Uterus (tissue), 4 donors: ENCODE results near the gene TMX4. TPM values are rescaled to one million over a fixed set of nuclear protein-coding genes. Genes with fewer than 3 reads are reported as not detected.

Experiments used
- DNase-seq, 2 donors: peaks; one replicate each; pipeline ENCODE4 v3.0.0-alpha.2; 2019 to 2020
- H3K27ac ChIP-seq, 2 donors: fragments of 200-600 bp; sonication (generic); 1 replicate in 1 of 2; 2 replicates in 1 of 2; pipeline ENCODE4 v1.5.1; 2016 to 2018
- H3K27me3 ChIP-seq, 2 donors: fragments of 200-600 bp; sonication (generic); one replicate each; pipeline ENCODE4 v1.5.1; 2018 to 2019; ENCODE audit warnings: control low read depth in 1 of 2
- H3K36me3 ChIP-seq, 2 donors: fragments of 200-600 bp; sonication (generic); one replicate each; pipeline ENCODE4 v1.5.1; 2019; ENCODE audit warnings: control low read depth in 1 of 2
- H3K4me1 ChIP-seq, 2 donors: fragments of 200-600 bp; sonication (generic); one replicate each; pipeline ENCODE4 v1.5.1; 2018 to 2019; ENCODE audit warnings: control low read depth in 1 of 2
- H3K4me3 ChIP-seq, 2 donors: fragments of 200-600 bp; sonication (generic); 1 replicate in 1 of 2; 2 replicates in 1 of 2; pipeline ENCODE4 v1.5.1; 2018 to 2019; ENCODE audit warnings: mild to moderate bottlenecking in 1 of 2
- H3K9me3 ChIP-seq, 2 donors: fragments of 200-600 bp; sonication (generic); one replicate each; pipeline ENCODE4 v1.5.1; 2019; ENCODE audit warnings: control low read depth in 1 of 2
- CTCF ChIP-seq, 4 experiments: fragments of 200-600 bp in 2 of 4; fragments of 450-650 bp in 2 of 4; sonication (generic) in 2 of 4; IDR thresholded peaks; one replicate each; pipeline ENCODE4 v1.5.1; 2016 to 2019; ENCODE audit warnings: antibody characterized with exemption in 4 of 4, mild to moderate bottlenecking in 2 of 4, moderate library complexity in 1 of 4
- POLR2A ChIP-seq, 2 donors: fragments of 450-650 bp; IDR thresholded peaks; one replicate each; pipeline ENCODE4 v1.6.1; 2016; ENCODE audit warnings: antibody characterized with exemption in 2 of 2, mild to moderate bottlenecking in 1 of 2, moderate library complexity in 1 of 2
- intact Hi-C: fragments of 100-400 bp; cut with DNase I; formaldehyde crosslinking; loops from one replicate; pipeline ENCODE4 v1.15.1; 2023; ENCODE audit warnings: low total_unique reads
- total RNA-seq, 4 donors: library from RNA; depleted of rRNA in 3 of 4; stranded (reverse); fragments of >200 nt in 3 of 4; gene quantifications; one replicate each; pipeline versions ENCODE4 v1.1.0 to v1.2.4, GENCODE V29; 2014 to 2023
- donor health status: DM: yes; HTN: yes; CAD: no.

The TMX4 gene
- total RNA-seq, 4 donors from 2014 or later, result 36.1 to 104 (median 64.9) TPM

GRCh38 chr20:7984192-7984591 lies 35.4 kb downstream of the TMX4 start:
- Histone ChIP-seq H3K9me3 (no peaks in the 10 kb centered on the region), H3K36me3 (no peaks in the 10 kb centered on the region), H3K4me1 (no peaks in the 10 kb centered on the region), H3K27me3 (no peaks in the 10 kb centered on the region), H3K4me3 (no peak overlapping the region), H3K27ac (no peak overlapping the region)
- intact Hi-C loops, result no loop called here
- DNase-seq, result no peak
- TF ChIP-seq POLR2A (IDR thresholded peaks at IDR 0.05) (no peak), CTCF (IDR thresholded peaks at IDR 0.05) (no peak)

- Histone ChIP-seq H3K9me3 (no peaks in the 10 kb centered on the region), H3K36me3 (no peaks in the 10 kb centered on the region), H3K4me3 (no peak overlapping the region), H3K27ac (no peak overlapping the region), H3K4me1 (no peaks in the 10 kb centered on the region), H3K27me3 (no peaks in the 10 kb centered on the region)
- intact Hi-C loops, result no loop called here
- DNase-seq, result no peak
- TF ChIP-seq POLR2A (IDR thresholded peaks at IDR 0.05) (no peak), CTCF (IDR thresholded peaks at IDR 0.05) (no peak)
Observed at GRCh38 chr20:7981374-7981773, 38.2 kb downstream of the TMX4 start.

GRCh38 chr20:7980332-7981046 lies 39.1 kb downstream of the TMX4 start:
- Histone ChIP-seq H3K9me3 (no peaks in the 10 kb centered on the region), H3K36me3 (no peaks in the 10 kb centered on the region), H3K27me3 (no peaks in the 10 kb centered on the region), H3K4me3 (no peak overlapping the region), H3K27ac (no peak overlapping the region), H3K4me1 (no peaks in the 10 kb centered on the region)
- no peak for TF ChIP-seq POLR2A (IDR thresholded peaks at IDR 0.05)
- TF ChIP-seq CTCF (IDR thresholded peaks at IDR 0.05), result peak in 3 of 4 experiments; percentile 17 to 26 (median 18)
- no peak for DNase-seq
- intact Hi-C loops, result no loop called here

- intact Hi-C loops, result no loop called here
- Histone ChIP-seq H3K4me1 (no peaks in the 10 kb centered on the region), H3K4me3 (no peak overlapping the region), H3K27ac (no peak overlapping the region), H3K36me3 (no peaks in the 10 kb centered on the region), H3K9me3 (no peaks in the 10 kb centered on the region), H3K27me3 (no peaks in the 10 kb centered on the region)
- DNase-seq, result no peak
- TF ChIP-seq POLR2A (IDR thresholded peaks at IDR 0.05), result no peak
- no peak for TF ChIP-seq CTCF (IDR thresholded peaks at IDR 0.05)
Observed at GRCh38 chr20:7977709-7978108, 41.9 kb downstream of the TMX4 start.

- H3K27ac ChIP-seq, result no peak overlapping the region
- H3K4me3 ChIP-seq, result no peak overlapping the region
- no peaks in the 10 kb centered on the region for H3K27me3 ChIP-seq
- DNase-seq, result no peak
- no peaks in the 10 kb centered on the region for H3K36me3 ChIP-seq
- no peak for TF ChIP-seq POLR2A (IDR thresholded peaks at IDR 0.05)
- TF ChIP-seq CTCF (IDR thresholded peaks at IDR 0.05), result no peak
- no peaks in the 10 kb centered on the region for H3K4me1 ChIP-seq
- no peaks in the 10 kb centered on the region for H3K9me3 ChIP-seq
- intact Hi-C loops, result no loop called here
Observed at GRCh38 chr20:7975851-7976414, 43.6 kb downstream of the TMX4 start.
